Neural cell (in vitro differentiated cells): Measurements from ENCODE around the gene MAVS. TPM values are rescaled to one million over a fixed set of nuclear protein-coding genes. Genes with fewer than 3 reads are reported as not detected.

Source experiments
- H2AFZ ChIP-seq: fragments of 200-600, 300-800 bp; sonication (generic), shearing (Covaris generic); 2 replicates; pipeline ENCODE4 v1.6.0; 2014; ENCODE audit warnings: low read depth, mild to moderate bottlenecking, antibody characterized with exemption, low read length, moderate library complexity
- H3F3A ChIP-seq: fragments of 200-600 bp; shearing (Covaris generic); 2 replicates; pipeline ENCODE4 v1.6.1; 2016; ENCODE audit warnings: mild to moderate bottlenecking, moderate library complexity, mixed read lengths, antibody characterized with exemption, low read length; ENCODE audit not compliant: insufficient read depth, poor library complexity, severe bottlenecking
- H3K27ac ChIP-seq: fragments of 200-600, 300-800 bp; sonication (generic), shearing (Covaris generic); 2 replicates; pipeline ENCODE4 v1.5.1; 2014; ENCODE audit warnings: mild to moderate bottlenecking, low read length, moderate library complexity
- H3K27me3 ChIP-seq: fragments of 300-800, 200-600 bp; sonication (generic), shearing (Covaris generic); 2 replicates; pipeline ENCODE4 v1.6.0; 2014; ENCODE audit warnings: mild to moderate bottlenecking, low read depth, low read length, moderate library complexity; ENCODE audit not compliant: insufficient read depth
- H3K36me3 ChIP-seq: fragments of 300-800, 200-600 bp; sonication (generic), shearing (Covaris generic); 2 replicates; pipeline ENCODE4 v1.5.1; 2014; ENCODE audit warnings: mild to moderate bottlenecking, antibody characterized with exemption, low read length, moderate library complexity; ENCODE audit not compliant: insufficient read depth
- H3K4me2 ChIP-seq: fragments of 300-800, 200-600 bp; sonication (generic), shearing (Covaris generic); 2 replicates; pipeline ENCODE4 v1.6.0; 2014; ENCODE audit warnings: mild to moderate bottlenecking, low read length
- H3K4me3 ChIP-seq: fragments of 300-800, 200-600 bp; sonication (generic), shearing (Covaris generic); 2 replicates; pipeline ENCODE4 v1.5.1; 2014; ENCODE audit warnings: mild to moderate bottlenecking, low read length, moderate library complexity
- H3K79me2 ChIP-seq: fragments of 200-600 bp; shearing (Covaris generic); replicated peaks from 2 replicates; pipeline ENCODE4 v1.6.0; 2014; ENCODE audit warnings: mild to moderate bottlenecking, low read length, moderate library complexity; ENCODE audit not compliant: insufficient read depth
- H3K9ac ChIP-seq: fragments of 300-800, 200-600 bp; sonication (generic), shearing (Covaris generic); 2 replicates; pipeline ENCODE4 v1.6.1; 2016; ENCODE audit warnings: mild to moderate bottlenecking, low read length, mixed read lengths
- H3K9me2 ChIP-seq: fragments of 200-600 bp; shearing (Covaris generic); 2 replicates; pipeline ENCODE4 v1.6.1; 2016; ENCODE audit warnings: mild to moderate bottlenecking, low read length, mixed read lengths; ENCODE audit not compliant: insufficient read depth
- H3K9me3 ChIP-seq: fragments of 200-600, 300-800 bp; sonication (generic), shearing (Covaris generic); 2 replicates; pipeline ENCODE4 v1.6.1; 2016; ENCODE audit warnings: mild to moderate bottlenecking, mixed run types, low read length, moderate library complexity, mixed read lengths
- H4K20me1 ChIP-seq: fragments of 200-600 bp; shearing (Covaris generic); 2 replicates; pipeline ENCODE4 v1.6.1; 2016; ENCODE audit warnings: mild to moderate bottlenecking, mixed run types; ENCODE audit not compliant: insufficient read depth
- EP300 ChIP-seq: fragments of 450-650 bp; conservative IDR thresholded peaks from 2 replicates; pipeline ENCODE4 v1.6.1; 2014; ENCODE audit warnings: antibody characterized with exemption, mild to moderate bottlenecking, moderate library complexity; ENCODE audit not compliant: poor library complexity, severe bottlenecking
- EZH2 ChIP-seq: fragments of 200-600, 300-800 bp; shearing (Covaris generic), sonication (generic); IDR thresholded peaks from 2 replicates; pipeline ENCODE4 v1.6.1; 2014; ENCODE audit warnings: antibody characterized with exemption, low read length, borderline replicate concordance, mild to moderate bottlenecking; ENCODE audit not compliant: insufficient read depth, poor library complexity, severe bottlenecking
- MXI1 ChIP-seq: fragments of 450-650 bp; conservative IDR thresholded peaks from 2 replicates; pipeline ENCODE4 v1.6.1; 2014; ENCODE audit warnings: antibody characterized with exemption, mild to moderate bottlenecking; ENCODE audit not compliant: poor library complexity, severe bottlenecking
- POLR2AphosphoS5 ChIP-seq: IDR thresholded peaks from 2 replicates; pipeline ENCODE4 v1.6.1; 2012
- RAD21 ChIP-seq: fragments of 450-650 bp; conservative IDR thresholded peaks from 2 replicates; pipeline ENCODE4 v1.6.1; 2014; ENCODE audit warnings: antibody characterized with exemption, mild to moderate bottlenecking, moderate library complexity
- SMC3 ChIP-seq: fragments of 450-650 bp; conservative IDR thresholded peaks from 2 replicates; pipeline ENCODE4 v1.6.1; 2014; ENCODE audit warnings: antibody characterized with exemption, mild to moderate bottlenecking, moderate library complexity; ENCODE audit not compliant: poor library complexity
- TAF1 ChIP-seq: IDR thresholded peaks from 2 replicates; pipeline ENCODE4 v1.6.1; 2012; ENCODE audit warnings: low read depth
- polyA plus RNA-seq: library from polyadenylated mRNA; depleted of rRNA; stranded (reverse); fragments of >200 nt; gene quantifications from 2 replicates; pipeline ENCODE4 v1.2.3, GENCODE V29; 2014
- TF ChIP-seq, protein P1 (sequence below): fragments of 450-650 bp; IDR thresholded peaks from 2 replicates; pipeline ENCODE4 v1.5.1; 2014; ENCODE audit warnings: antibody characterized with exemption, mild to moderate bottlenecking, moderate library complexity; ENCODE audit not compliant: poor library complexity, severe bottlenecking
- TF ChIP-seq, protein P2 (sequence below): IDR thresholded peaks from 2 replicates; pipeline ENCODE4 v1.6.1; 2012; ENCODE audit warnings: borderline replicate concordance

Gene MAVS
- polyA plus RNA-seq, 1 donor from 2014 or later = 5.4 TPM

DNA sequence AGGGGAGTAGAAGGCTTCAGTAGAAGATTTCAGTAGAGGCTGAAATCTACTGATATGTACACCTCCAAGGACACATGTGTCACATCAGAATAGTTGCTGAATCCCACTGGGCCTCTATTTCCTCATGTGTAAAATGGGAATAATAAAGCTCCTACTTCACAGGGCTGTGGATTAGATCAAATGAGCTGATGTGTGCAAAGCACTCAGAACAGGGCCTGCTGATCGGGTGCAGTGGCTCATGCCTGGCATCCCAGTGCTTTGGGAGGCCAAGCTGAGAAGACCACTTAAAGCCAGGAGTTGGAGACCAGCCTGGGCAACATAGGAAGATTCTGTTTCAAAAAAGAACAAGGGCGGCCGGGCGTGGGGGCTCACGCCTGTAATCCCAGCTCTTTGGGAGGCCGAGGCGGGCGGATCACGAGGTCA is 34.4 kb upstream of the MAVS start:
- no peak overlapping the region for H3K4me3 ChIP-seq
- H3K27me3 ChIP-seq = no peaks in the 10 kb centered on the region

DNA sequence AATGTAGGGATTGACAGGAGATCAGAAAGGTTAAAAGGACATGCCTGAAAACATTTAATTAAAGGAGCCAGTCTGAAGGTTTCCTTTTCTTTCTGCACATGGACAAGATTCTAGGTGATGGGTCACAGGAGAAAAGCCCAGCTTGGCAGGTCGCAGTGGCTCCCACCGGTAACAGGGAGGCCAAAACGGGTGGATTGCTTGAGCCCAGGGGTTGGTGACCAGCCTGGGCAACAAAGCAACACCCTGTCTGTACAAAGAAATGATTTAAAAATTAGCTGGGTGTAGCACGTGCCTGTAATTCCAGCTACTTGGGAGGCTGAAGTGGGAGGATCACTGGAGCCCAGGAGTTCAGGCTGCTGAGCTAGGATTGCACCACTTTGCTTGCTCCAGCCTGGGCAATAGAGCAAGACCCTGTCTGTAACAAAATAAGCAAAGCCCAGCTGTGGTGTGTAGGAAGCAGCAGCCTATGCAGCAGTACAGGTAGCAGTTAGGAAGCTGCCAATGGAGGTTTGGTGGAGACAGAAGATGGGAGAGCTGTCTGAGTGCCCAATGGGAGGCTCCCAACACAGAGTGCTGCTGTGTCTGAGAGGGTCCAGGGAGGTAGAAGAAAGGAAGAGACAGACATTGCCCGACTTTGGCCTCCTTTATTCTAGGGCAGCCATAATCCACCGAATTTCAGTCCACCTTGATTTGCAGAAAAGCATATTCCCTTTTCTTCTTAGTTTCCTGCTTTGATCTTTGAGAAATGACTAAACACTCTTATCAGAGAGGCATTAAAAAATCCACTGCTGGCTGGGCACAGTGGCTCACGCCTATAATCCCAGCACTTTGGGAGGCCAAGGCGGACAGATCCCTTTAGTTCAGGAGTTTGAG is 33.4 kb upstream of the MAVS start:
- Histone ChIP-seq H3F3A (no peaks in the 10 kb centered on the region), H3K27me3 (no peaks in the 10 kb centered on the region), H3K9ac (no peak overlapping the region), H4K20me1 (no peaks in the 10 kb centered on the region), H3K4me3 (no peak overlapping the region), H3K9me2 (no peaks in the 10 kb centered on the region), H3K27ac (no peak overlapping the region), H3K4me2 (no peak overlapping the region), H2AFZ (no peak overlapping the region), H3K9me3 (no peaks in the 10 kb centered on the region), H3K79me2 (no peaks in the 10 kb centered on the region), H3K36me3 (no peaks in the 10 kb centered on the region)
- TF ChIP-seq TAF1 = no peak

More for the DNA sequence above, 34.4 kb upstream of the MAVS start:
- Histone ChIP-seq H3K36me3 (no peaks in the 10 kb centered on the region), H3K9me3 (no peaks in the 10 kb centered on the region), H4K20me1 (no peaks in the 10 kb centered on the region), H3K9me2 (no peaks in the 10 kb centered on the region), H3K27ac (no peak overlapping the region), H3K4me2 (no peak overlapping the region), H3F3A (no peaks in the 10 kb centered on the region), H2AFZ (no peak overlapping the region), H3K9ac (no peak overlapping the region), H3K79me2 (no peaks in the 10 kb centered on the region)
- TF ChIP-seq SMC3 (no peak), TAF1 (no peak), MXI1 (no peak), POLR2AphosphoS5 (no peak), EP300 (no peak), RAD21 (no peak), EZH2 (no peak)
- TF ChIP-seq, protein P1, sequence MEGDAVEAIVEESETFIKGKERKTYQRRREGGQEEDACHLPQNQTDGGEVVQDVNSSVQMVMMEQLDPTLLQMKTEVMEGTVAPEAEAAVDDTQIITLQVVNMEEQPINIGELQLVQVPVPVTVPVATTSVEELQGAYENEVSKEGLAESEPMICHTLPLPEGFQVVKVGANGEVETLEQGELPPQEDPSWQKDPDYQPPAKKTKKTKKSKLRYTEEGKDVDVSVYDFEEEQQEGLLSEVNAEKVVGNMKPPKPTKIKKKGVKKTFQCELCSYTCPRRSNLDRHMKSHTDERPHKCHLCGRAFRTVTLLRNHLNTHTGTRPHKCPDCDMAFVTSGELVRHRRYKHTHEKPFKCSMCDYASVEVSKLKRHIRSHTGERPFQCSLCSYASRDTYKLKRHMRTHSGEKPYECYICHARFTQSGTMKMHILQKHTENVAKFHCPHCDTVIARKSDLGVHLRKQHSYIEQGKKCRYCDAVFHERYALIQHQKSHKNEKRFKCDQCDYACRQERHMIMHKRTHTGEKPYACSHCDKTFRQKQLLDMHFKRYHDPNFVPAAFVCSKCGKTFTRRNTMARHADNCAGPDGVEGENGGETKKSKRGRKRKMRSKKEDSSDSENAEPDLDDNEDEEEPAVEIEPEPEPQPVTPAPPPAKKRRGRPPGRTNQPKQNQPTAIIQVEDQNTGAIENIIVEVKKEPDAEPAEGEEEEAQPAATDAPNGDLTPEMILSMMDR = no peak
- TF ChIP-seq, protein P2, sequence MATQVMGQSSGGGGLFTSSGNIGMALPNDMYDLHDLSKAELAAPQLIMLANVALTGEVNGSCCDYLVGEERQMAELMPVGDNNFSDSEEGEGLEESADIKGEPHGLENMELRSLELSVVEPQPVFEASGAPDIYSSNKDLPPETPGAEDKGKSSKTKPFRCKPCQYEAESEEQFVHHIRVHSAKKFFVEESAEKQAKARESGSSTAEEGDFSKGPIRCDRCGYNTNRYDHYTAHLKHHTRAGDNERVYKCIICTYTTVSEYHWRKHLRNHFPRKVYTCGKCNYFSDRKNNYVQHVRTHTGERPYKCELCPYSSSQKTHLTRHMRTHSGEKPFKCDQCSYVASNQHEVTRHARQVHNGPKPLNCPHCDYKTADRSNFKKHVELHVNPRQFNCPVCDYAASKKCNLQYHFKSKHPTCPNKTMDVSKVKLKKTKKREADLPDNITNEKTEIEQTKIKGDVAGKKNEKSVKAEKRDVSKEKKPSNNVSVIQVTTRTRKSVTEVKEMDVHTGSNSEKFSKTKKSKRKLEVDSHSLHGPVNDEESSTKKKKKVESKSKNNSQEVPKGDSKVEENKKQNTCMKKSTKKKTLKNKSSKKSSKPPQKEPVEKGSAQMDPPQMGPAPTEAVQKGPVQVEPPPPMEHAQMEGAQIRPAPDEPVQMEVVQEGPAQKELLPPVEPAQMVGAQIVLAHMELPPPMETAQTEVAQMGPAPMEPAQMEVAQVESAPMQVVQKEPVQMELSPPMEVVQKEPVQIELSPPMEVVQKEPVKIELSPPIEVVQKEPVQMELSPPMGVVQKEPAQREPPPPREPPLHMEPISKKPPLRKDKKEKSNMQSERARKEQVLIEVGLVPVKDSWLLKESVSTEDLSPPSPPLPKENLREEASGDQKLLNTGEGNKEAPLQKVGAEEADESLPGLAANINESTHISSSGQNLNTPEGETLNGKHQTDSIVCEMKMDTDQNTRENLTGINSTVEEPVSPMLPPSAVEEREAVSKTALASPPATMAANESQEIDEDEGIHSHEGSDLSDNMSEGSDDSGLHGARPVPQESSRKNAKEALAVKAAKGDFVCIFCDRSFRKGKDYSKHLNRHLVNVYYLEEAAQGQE = no peak
